Activated CD8-positive, alpha-beta memory T cell treated with anti-CD3 and anti-CD28 coated beads for 1 hour (primary cell): ENCODE results near the gene ELOVL5.

Source experiments
- DNase-seq, 2 donors: peaks; one replicate each; pipeline ENCODE4 v3.0.0-alpha.2; 2020; ENCODE audit warnings: low read depth in 1 of 2; ENCODE audit errors: extremely low read depth in 1 of 2

ELOVL5 gene

GRCh38 chr6:53281518-53282215, 67.1 kb downstream of the ELOVL5 start:
- no peak for DNase-seq

GRCh38 chr6:53280207-53280606, 68.5 kb downstream of the ELOVL5 start:
- DNase-seq: no peak

- DNase-seq: no peak
Observed at GRCh38 chr6:53279293-53279692, 69.5 kb downstream of the ELOVL5 start.

- no peak for DNase-seq
Observed at GRCh38 chr6:53273370-53273769, 75.4 kb downstream of the ELOVL5 start.

- no peak for DNase-seq
Observed at GRCh38 chr6:53269827-53270226, 78.9 kb downstream of the ELOVL5 start.

- no peak for DNase-seq
Observed at GRCh38 chr6:53268858-53269608, 79.7 kb downstream of the ELOVL5 start.

- DNase-seq: no peak
Observed at GRCh38 chr6:53266553-53267090, 82.1 kb downstream of the ELOVL5 start.

GRCh38 chr6:53264915-53265607, 83.7 kb downstream of the ELOVL5 start:
- DNase-seq: no peak

GRCh38 chr6:53264337-53264736, 84.4 kb downstream of the ELOVL5 start:
- DNase-seq: no peak

GRCh38 chr6:53263917-53264316, 84.8 kb downstream of the ELOVL5 start:
- DNase-seq: no peak

- DNase-seq: no peak
Observed at GRCh38 chr6:53259860-53260580, 88.7 kb downstream of the ELOVL5 start.

- no peak for DNase-seq
Observed at GRCh38 chr6:53258774-53259155, 90.0 kb downstream of the ELOVL5 start.

GRCh38 chr6:53258076-53258773, 90.5 kb downstream of the ELOVL5 start:
- DNase-seq: no peak

- DNase-seq: no peak
Observed at GRCh38 chr6:53257533-53257932, 91.2 kb downstream of the ELOVL5 start.

- no peak for DNase-seq
Observed at GRCh38 chr6:53257001-53257400, 91.7 kb downstream of the ELOVL5 start.

- DNase-seq: no peak
Observed at GRCh38 chr6:53252177-53252692, 96.5 kb downstream of the ELOVL5 start.

- no peak for DNase-seq
Observed at GRCh38 chr6:53251033-53251672, 97.6 kb downstream of the ELOVL5 start.

- DNase-seq: no peak
Observed at GRCh38 chr6:53250176-53251032, 98.3 kb downstream of the ELOVL5 start.

- DNase-seq: no peak
Observed at GRCh38 chr6:53246924-53247323, 101.8 kb downstream of the ELOVL5 start.
